GM10266 (cell line): ENCODE data around the gene ALS2CL.
"Not testable (repeated sequence)": the region's sequence is repeated elsewhere in the genome, so short reads cannot be mapped to it uniquely, and the experiment has no call there.

Experiments
- DNase-seq: peaks from one replicate; pipeline ENCODE4 v3.0.0; 2012; ENCODE audit errors: extremely low spot score
- TF ChIP-seq, protein P1 (sequence below): IDR thresholded peaks from 2 replicates; pipeline ENCODE4 v1.5.1; 2012; ENCODE audit warnings: mild to moderate bottlenecking, low read depth; ENCODE audit not compliant: control insufficient read depth, insufficient read depth; ENCODE audit errors: missing control alignments

The ALS2CL gene

GRCh38 chr3:46693038-46693891 is at the start of gene ALS2CL:
Gene ALS2CL (minus strand): TSS chr3:46693679. CDS start chr3:46689440, 4,239 bp downstream.
- no peak for DNase-seq
- TF ChIP-seq, protein P1, sequence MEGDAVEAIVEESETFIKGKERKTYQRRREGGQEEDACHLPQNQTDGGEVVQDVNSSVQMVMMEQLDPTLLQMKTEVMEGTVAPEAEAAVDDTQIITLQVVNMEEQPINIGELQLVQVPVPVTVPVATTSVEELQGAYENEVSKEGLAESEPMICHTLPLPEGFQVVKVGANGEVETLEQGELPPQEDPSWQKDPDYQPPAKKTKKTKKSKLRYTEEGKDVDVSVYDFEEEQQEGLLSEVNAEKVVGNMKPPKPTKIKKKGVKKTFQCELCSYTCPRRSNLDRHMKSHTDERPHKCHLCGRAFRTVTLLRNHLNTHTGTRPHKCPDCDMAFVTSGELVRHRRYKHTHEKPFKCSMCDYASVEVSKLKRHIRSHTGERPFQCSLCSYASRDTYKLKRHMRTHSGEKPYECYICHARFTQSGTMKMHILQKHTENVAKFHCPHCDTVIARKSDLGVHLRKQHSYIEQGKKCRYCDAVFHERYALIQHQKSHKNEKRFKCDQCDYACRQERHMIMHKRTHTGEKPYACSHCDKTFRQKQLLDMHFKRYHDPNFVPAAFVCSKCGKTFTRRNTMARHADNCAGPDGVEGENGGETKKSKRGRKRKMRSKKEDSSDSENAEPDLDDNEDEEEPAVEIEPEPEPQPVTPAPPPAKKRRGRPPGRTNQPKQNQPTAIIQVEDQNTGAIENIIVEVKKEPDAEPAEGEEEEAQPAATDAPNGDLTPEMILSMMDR: no peak

DNA sequence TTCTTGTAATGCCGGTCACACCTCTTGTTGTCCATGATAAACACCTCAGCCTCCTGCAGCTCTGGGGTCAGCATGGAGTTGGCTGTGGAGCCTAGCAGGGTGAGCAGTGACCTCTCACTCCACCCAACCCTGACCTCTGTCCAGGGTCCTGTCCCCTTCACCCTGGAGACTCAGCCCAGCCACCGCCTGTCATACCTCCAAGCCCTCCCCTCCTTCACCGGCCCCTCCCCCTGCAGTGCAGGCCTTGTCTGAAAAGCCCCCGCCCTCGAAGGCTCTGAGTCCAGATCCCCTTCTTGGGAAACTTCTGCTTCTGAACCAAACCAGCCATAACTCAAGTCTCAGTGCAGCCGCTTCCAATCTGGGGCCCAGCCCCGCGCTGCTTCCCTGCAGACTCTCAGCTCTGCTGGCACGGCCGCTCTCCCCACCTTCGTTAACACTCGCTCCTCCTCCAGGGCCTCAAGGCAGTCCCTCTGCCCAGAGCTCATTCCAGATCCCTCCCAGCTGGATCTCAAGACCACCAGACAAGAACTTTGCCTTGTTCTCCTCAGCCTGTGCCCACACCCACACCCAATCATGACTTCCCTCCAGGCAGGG is 49.6 kb upstream of the ALS2CL start:
- TF ChIP-seq, protein P1: no peak
- DNase-seq: no peak

GRCh38 chr3:46739565-46739964 is 46.1 kb upstream of the ALS2CL start:
- DNase-seq: not testable (repeated sequence)

GRCh38 chr3:46737329-46737731 is 43.9 kb upstream of the ALS2CL start:
- no peak for DNase-seq
- TF ChIP-seq, protein P1: no peak

DNA sequence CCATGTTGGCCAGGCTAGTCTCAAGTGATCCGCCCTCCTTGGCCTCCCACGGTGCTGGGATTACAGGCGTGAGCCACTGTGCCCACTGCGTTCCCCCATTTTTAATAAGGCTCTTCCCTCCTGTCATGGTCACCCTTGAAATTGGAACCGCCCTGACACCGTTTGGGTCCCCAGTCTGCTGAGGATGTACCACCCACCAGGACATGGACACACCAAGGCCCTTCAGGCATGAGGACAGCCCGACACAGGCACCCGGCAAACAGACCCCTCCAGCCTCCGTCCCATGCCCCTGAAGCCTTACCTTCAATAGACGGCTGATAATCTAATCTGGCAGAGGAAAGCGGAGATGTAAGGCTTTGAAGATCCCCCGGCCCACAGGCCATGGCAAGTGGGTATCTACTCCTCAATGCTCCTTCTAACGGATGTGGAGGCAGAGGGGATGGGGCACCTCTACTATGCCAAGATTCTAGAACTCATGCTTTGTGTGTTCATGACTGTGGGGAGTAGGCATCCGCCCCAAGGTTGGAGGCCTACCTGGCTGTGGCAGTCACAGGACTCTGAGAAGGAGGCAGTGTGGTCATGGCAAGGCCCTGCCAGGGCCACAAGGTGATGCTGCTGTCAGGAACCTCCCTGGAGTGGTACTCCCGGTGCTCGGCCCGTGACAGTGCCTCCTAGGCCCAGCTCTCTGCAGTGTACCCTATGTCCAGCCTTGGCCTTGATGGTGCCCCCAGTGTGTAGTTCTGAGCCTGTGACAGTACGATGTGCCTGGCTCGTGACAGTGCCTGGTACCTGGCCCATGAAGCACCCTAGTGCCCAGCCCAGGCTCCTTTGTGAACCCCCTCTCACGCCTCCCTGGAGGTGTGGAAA is 42.8 kb upstream of the ALS2CL start:
- TF ChIP-seq, protein P1: no peak
- no peak for DNase-seq

- no peak for DNase-seq
- TF ChIP-seq, protein P1: no peak
Measured at GRCh38 chr3:46734773-46735172, 41.3 kb upstream of the ALS2CL start.

- TF ChIP-seq, protein P1: peak; percentile 5
- DNase-seq: no peak
Measured at GRCh38 chr3:46733026-46733800, 39.7 kb upstream of the ALS2CL start.
